GM21528 (cell line): ENCODE measurements around the gene DDX54.

Experiments used
- ATAC-seq: cut with Tn5 transposase; IDR thresholded peaks from one replicate; pipeline ENCODE4 v1.9.1; 2021; ENCODE audit warnings: mild to moderate bottlenecking, moderate library complexity; ENCODE audit not compliant: unreplicated experiment, low FRiP score

The DDX54 gene

GRCh38 chr12:113195598-113195997 is 10.3 kb upstream of the DDX54 start:
- ATAC-seq = no peak

- ATAC-seq = no peak
Measured at GRCh38 chr12:113194971-113195391, 9.7 kb upstream of the DDX54 start.

- ATAC-seq = no peak
Measured at GRCh38 chr12:113191227-113191626, 5.9 kb upstream of the DDX54 start.

- ATAC-seq = no peak
Measured at GRCh38 chr12:113190761-113191160, 5.5 kb upstream of the DDX54 start.

GRCh38 chr12:113189361-113189760 is 4.1 kb upstream of the DDX54 start:
- ATAC-seq = no peak

- no peak for ATAC-seq
Measured at GRCh38 chr12:113186666-113187325, 1.5 kb upstream of the DDX54 start.

GRCh38 chr12:113186033-113186365 is 721 bp upstream of the DDX54 start:
- ATAC-seq = no peak

- peak; percentile 86 for ATAC-seq
Measured at GRCh38 chr12:113184900-113185179, 438 bp downstream of the DDX54 start.

GRCh38 chr12:113184098-113184899 is 979 bp downstream of the DDX54 start:
- peak; percentile 66 for ATAC-seq

- ATAC-seq = no peak
Measured at GRCh38 chr12:113183030-113183589, 2.2 kb downstream of the DDX54 start.

- no peak for ATAC-seq
Measured at GRCh38 chr12:113181975-113182374, 3.3 kb downstream of the DDX54 start.

- ATAC-seq = no peak
Measured at GRCh38 chr12:113180333-113180732, 4.9 kb downstream of the DDX54 start.

- ATAC-seq = no peak
Measured at GRCh38 chr12:113179023-113179422, 6.3 kb downstream of the DDX54 start.

GRCh38 chr12:113174461-113175384 is 10.6 kb downstream of the DDX54 start:
- no peak for ATAC-seq

GRCh38 chr12:113173081-113173698 is 12.1 kb downstream of the DDX54 start:
- ATAC-seq = no peak

GRCh38 chr12:113172185-113172584 is 13.1 kb downstream of the DDX54 start:
- ATAC-seq = no peak

- ATAC-seq = no peak
Measured at GRCh38 chr12:113171543-113171942, 13.7 kb downstream of the DDX54 start.

- no peak for ATAC-seq
Measured at GRCh38 chr12:113170926-113171325, 14.4 kb downstream of the DDX54 start.

GRCh38 chr12:113170457-113170856 is 14.8 kb downstream of the DDX54 start:
- ATAC-seq = no peak

- ATAC-seq = no peak
Measured at GRCh38 chr12:113169697-113170096, 15.6 kb downstream of the DDX54 start.

- ATAC-seq = no peak
Measured at GRCh38 chr12:113167868-113168267, 17.4 kb downstream of the DDX54 start.
